ENCODE results near the gene AZIN2. TPM values are rescaled to one million over a fixed set of nuclear protein-coding genes. Genes with fewer than 3 reads are reported as not detected.
"Not testable (repeated sequence)": the region's sequence is repeated elsewhere in the genome, so short reads cannot be mapped to it uniquely, and the experiment has no call there.

AZIN2 gene
- polyA plus RNA-seq, 2 of the 4 experiments (the other 2 are of a cell fraction), result 1.6 to 1.9 TPM

- TF ChIP-seq NR3C1 (IDR thresholded peaks at IDR 0.05), result no peak
- TF ChIP-seq JUN (IDR thresholded peaks at IDR 0.05), result no peak
- no peak for TF ChIP-seq ZSCAN20 (CRISPR knock-in tag; IDR thresholded peaks at IDR 0.05)
- TF ChIP-seq, protein P1, sequence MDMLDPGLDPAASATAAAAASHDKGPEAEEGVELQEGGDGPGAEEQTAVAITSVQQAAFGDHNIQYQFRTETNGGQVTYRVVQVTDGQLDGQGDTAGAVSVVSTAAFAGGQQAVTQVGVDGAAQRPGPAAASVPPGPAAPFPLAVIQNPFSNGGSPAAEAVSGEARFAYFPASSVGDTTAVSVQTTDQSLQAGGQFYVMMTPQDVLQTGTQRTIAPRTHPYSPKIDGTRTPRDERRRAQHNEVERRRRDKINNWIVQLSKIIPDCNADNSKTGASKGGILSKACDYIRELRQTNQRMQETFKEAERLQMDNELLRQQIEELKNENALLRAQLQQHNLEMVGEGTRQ (IDR thresholded peaks at IDR 0.05), result no peak
- no peak for TF ChIP-seq TP53 (CRISPR knock-in tag; IDR thresholded peaks at IDR 0.05)
- TF ChIP-seq, protein P2, sequence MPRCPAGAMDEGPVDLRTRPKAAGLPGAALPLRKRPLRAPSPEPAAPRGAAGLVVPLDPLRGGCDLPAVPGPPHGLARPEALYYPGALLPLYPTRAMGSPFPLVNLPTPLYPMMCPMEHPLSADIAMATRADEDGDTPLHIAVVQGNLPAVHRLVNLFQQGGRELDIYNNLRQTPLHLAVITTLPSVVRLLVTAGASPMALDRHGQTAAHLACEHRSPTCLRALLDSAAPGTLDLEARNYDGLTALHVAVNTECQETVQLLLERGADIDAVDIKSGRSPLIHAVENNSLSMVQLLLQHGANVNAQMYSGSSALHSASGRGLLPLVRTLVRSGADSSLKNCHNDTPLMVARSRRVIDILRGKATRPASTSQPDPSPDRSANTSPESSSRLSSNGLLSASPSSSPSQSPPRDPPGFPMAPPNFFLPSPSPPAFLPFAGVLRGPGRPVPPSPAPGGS (IDR thresholded peaks at IDR 0.05), result no peak
- TF ChIP-seq RNF2 (IDR thresholded peaks at IDR 0.05; ENCODE audit: borderline replicate concordance, low read depth), result no peak
- no peak for TF ChIP-seq MYC (IDR thresholded peaks at IDR 0.05; ENCODE audit: borderline replicate concordance, low read length)
- TF ChIP-seq EHMT2 (IDR thresholded peaks at IDR 0.05; ENCODE audit: low read depth), result no peak
- TF ChIP-seq ZNF302 (CRISPR knock-in tag; IDR thresholded peaks at IDR 0.05), result no peak
Observed at GRCh38 chr1:33099290-33100118, 18.6 kb downstream of the AZIN2 start (continued).

- DNase-seq (ENCODE audit: low read depth in 1 of 2, low spot score in 1 of 2); H3K4me2 ChIP-seq; FAIRE-seq; H3K4me3 ChIP-seq; POLR2A ChIA-PET; H3K27ac ChIP-seq; H3K4me1 ChIP-seq; H3K9me3 ChIP-seq; ATAC-seq: not testable (repeated sequence)
- CTCF ChIA-PET, result interaction anchor here (0.7 kb wide), 1 partner anchor 30 kb away, joined by 4 read pairs; no protein-coding TSS in a partner anchor
- 98% methylated on average over 4 of the region's 4 CpGs for WGBS (ENCODE audit: missing lambda C conversion rate)
Observed at GRCh38 chr1:33100119-33100415, 19.1 kb downstream of the AZIN2 start.

DNA sequence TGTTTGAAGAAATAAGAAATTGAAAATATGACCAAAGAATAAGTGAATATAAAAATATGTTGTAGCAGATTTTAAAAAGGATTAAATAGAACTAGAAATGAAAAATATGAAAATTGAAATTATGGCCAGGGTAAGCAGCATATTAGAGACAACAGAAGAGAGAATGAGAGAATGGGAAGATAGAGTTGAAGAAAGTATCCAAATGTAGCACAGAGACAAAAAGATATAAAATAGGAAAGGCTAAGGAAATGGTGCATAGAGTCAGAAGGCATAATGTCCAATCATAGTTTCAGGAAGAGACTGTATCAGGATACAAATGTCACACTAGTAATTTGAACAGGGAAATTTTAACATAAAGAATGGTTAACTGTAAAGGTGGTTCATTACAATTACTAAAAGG is 29.5 kb downstream of the AZIN2 start:
- ATAC-seq (no peak), DNase-seq (ENCODE audit: low read depth in 1 of 2, low spot score in 1 of 2) (no peak), FAIRE-seq (no peak)
- ChIA-PET POLR2A (no interaction called here), CTCF (no interaction called here)
- Histone ChIP-seq H3K4me1 (no peaks in the 10 kb centered on the region), H3K4me2 (no peak overlapping the region), H3K4me3 (no peak overlapping the region), H3K27ac (no peak overlapping the region), H3K9me3 (peaks cover 15% of the 10 kb centered on the region)
- no peak for TF ChIP-seq KDM5A (IDR thresholded peaks at IDR 0.05)
- no peak for TF ChIP-seq KDM1A (IDR thresholded peaks at IDR 0.05; ENCODE audit: low read depth)
- TF ChIP-seq JUN (IDR thresholded peaks at IDR 0.05), result no peak

DNA sequence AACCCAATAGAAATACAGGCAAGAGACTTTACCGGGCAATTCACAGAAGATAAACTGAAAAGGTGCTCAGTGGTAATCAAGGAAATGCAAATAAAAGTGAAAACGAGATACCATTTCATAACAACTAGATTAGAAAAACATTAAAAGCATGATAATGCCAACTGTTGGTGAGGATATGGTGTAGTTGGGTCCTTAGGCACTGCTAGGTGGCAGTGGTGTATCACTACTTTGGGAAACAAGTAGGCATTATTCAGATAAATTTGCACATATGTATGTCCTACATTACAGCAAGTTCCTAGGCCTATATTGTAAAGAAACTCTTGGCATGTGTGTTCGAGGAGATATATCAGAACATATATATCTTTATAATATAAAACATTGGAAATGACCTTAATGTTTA is 31.0 kb downstream of the AZIN2 start:
- TF ChIP-seq CTCF (IDR thresholded peaks at IDR 0.05) (peak; percentile 21; the same call in 1 of the 3 replicates), HEYL (CRISPR knock-in tag; IDR thresholded peaks at IDR 0.05) (no peak), EHF (CRISPR knock-in tag; IDR thresholded peaks at IDR 0.05) (no peak), RAD21 (conservative IDR thresholded peaks at IDR 0.05 in 1 of 2, IDR thresholded peaks at IDR 0.05 in 1 of 2) (peak; percentile 19 to 35; a peak in 2 of 5 replicates), JUNB (IDR thresholded peaks at IDR 0.05) (no peak)
- CTCF ChIA-PET, result no interaction called here
- Histone ChIP-seq H3K4me2 (no peak overlapping the region), H3K9me3 (peaks cover 15% of the 10 kb centered on the region), H3K4me3 (no peak overlapping the region), H3K27ac (no peak overlapping the region), H3K4me1 (no peaks in the 10 kb centered on the region)
- 6% methylated on average over 3 of the region's 3 CpGs for WGBS (ENCODE audit: missing lambda C conversion rate)
- POLR2A ChIA-PET, result no interaction called here
- ATAC-seq, result peak in 1 of 2 experiments; percentile 49; a peak in 1 of 6 replicates
- FAIRE-seq, result no peak
- peak in 1 of 2 experiments; percentile 32 for DNase-seq (ENCODE audit: low read depth in 1 of 2, low spot score in 1 of 2)
